SK-N-MC (cell line): ENCODE data around the gene ZNF512.

Experiments
- EZH2 ChIP-seq: fragments of 200-600 bp; sonication (generic); IDR thresholded peaks from one replicate; pipeline ENCODE4 v1.6.1; 2017; ENCODE audit warnings: antibody characterized with exemption
- FOXP2 ChIP-seq: optimal IDR thresholded peaks from 2 replicates; pipeline ENCODE3; 2011; ENCODE audit warnings: mild to moderate bottlenecking, moderate library complexity; ENCODE audit not compliant: insufficient read depth; ENCODE audit errors: extremely low read length, control extremely low read depth
- POLR2AphosphoS5 ChIP-seq: IDR thresholded peaks from 2 replicates; pipeline ENCODE4 v1.6.1; 2012; ENCODE audit warnings: mild to moderate bottlenecking, low read depth, low read length, borderline replicate concordance

DNA sequence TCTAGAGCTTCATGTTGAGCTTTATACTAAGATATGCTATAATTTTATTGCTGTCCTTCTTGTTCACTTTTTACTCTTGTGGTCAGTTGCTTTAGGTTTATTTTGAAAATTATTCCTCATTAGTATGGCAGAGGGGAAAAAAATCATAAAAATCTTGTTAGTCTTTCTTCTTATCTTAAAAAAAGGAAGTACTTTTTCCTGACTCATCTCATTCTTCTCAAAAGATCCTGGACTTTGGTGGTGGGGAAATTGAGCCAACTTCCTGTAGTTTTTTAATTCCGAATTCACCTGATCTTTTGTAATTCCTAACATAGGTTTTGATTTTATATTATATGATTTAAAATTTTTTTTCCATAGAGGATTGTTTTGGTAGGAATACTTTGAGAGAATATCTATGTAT is 84.6 kb downstream of the ZNF512 start:
- TF ChIP-seq POLR2AphosphoS5 (no peak), EZH2 (no peak), FOXP2 (no peak)
